ENCODE measurements around the gene CAPN2.

DNA sequence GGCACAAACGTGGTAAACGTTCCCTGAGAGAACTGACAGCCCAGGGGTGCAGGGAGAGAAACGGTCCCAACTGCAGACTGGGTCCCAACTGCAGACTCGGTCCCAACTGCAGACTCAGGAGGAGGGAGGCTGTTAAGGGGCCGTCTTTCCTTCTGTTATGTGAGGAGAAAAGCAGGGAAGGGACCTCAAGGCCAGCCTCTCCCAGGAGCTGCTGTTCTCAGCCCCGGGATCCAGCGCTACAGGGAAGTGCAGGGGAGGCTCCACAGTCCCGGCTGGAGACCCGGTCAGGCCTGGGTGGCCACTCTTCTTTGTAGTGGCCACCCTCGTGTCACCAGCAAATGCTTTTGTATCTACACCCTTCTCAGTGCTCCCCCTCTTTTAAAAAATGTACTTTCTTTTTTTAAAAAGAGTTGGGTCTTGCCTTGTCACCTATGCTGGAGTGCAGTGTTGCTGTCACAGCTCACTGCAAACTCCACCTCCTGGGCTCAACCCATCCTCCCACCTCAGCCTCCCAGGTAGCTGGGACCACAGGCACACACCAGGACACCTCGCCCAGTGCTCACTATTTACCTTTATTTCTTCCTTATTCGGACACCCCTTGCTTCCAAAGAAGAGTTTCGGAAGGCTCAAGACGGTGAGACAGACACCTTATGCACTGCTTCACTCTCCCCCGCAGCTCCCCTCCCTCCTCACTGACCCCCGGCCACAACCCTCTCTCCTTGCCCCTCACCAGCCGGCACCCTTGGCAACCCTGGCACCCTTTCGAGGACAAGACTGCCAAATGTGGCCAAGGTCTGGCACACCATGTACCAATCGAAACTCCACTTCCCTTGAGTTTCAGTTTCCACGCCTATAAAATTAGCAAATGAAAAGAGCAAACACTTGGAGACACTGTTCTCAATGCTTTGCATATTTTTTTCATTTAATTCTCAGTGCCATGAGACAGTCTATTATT lies 21.8 kb downstream of the CAPN2 start:
- TF ChIP-seq, protein P1, sequence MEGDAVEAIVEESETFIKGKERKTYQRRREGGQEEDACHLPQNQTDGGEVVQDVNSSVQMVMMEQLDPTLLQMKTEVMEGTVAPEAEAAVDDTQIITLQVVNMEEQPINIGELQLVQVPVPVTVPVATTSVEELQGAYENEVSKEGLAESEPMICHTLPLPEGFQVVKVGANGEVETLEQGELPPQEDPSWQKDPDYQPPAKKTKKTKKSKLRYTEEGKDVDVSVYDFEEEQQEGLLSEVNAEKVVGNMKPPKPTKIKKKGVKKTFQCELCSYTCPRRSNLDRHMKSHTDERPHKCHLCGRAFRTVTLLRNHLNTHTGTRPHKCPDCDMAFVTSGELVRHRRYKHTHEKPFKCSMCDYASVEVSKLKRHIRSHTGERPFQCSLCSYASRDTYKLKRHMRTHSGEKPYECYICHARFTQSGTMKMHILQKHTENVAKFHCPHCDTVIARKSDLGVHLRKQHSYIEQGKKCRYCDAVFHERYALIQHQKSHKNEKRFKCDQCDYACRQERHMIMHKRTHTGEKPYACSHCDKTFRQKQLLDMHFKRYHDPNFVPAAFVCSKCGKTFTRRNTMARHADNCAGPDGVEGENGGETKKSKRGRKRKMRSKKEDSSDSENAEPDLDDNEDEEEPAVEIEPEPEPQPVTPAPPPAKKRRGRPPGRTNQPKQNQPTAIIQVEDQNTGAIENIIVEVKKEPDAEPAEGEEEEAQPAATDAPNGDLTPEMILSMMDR (IDR thresholded peaks at IDR 0.05; ENCODE audit: insufficient read depth, low read depth, low read length) = no peak
- no peak for TF ChIP-seq EZH2 (IDR thresholded peaks at IDR 0.05; ENCODE audit: insufficient read depth, low read length)

All from astrocyte (in vitro differentiated cells and primary cell).